Posterior cingulate gyrus (tissue), 11 donors: ENCODE data around the gene PATZ1.
A peak's percentile ranks its signal among the peaks of the same experiment; 100 is the strongest.
"Not testable (repeated sequence)": the region's sequence is repeated elsewhere in the genome, so short reads cannot be mapped to it uniquely, and the experiment has no call there.

Source experiments
- DNase-seq, 10 donors: peaks; one replicate each; pipeline versions ENCODE4 v3.0.0 to v3.0.0-alpha.2; 2020 to 2021; ENCODE audit warnings: mixed read lengths in 3 of 10
- intact Hi-C: fragments of 100-400 bp; cut with DNase I; formaldehyde crosslinking; loops from one replicate; pipeline ENCODE4 v1.15.1; 2023

The PATZ1 gene

DNA sequence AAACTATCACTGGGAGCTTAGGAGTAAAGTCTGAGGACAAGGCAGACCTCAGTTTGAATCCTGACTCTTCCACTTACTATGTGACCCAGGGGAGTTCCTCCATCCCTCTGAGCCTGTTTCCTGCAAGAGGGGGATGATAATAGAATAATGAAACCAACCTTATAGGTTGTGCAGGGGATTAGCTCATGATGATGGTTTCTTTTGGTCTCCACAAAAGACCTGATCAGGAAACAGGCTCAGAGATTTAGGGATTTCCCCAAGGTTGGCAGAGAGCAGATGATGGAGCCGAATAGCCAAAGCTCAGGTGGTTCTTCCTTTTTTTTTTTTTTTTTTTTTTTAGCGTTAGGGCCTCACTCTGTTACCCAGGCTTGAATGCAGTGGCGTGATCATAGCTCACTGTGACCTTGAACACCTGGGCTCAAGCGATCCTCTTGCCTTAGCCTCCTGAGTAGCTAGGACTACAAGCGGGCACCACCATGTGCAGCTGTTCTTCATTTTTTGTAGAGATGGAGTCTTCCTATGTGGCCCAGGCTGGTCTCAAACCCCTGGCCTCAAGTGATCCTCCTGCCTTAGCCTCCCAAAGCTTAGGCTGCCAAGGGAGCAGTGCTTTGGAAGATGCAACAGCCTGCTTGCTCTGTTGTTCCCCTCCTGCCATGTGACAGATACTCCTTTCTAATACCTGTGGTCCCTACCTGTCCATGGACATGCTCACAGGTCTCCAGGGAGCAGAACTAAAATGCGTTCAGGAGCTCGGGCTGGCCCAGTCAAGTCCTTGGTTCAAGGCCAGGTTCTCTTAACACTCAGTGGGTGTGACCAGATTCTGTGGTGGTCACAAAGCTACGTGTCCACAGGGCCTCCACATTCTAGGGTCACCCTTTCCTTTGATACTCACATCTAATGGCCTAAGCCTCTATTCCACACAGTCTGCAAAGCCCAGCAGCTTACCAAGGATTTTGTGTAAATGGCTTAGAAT is 22.3 kb downstream of the PATZ1 start:
- intact Hi-C loops = no loop called here
- no peak for DNase-seq

DNA sequence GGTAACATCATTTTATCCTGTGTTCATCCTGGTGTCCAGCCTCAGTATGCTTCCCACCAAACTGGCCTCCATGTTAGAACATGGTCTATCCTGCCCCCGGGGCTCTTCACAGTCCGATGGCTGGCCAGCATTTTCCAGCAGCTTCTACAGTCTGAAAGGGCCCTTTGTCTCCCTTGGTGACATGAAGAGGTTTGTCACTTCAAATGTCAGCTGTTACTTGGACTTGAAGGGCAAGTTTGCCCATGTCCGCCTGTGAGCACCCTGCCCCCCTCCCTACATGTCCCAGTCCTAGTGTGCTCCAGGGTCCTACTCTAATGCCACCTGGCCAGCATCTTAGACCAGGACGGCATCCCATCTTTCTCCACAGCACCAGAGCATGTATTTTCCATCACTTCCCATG is 24.7 kb downstream of the PATZ1 start:
- intact Hi-C loops = no loop called here
- DNase-seq = peak in 2 of 10 donors; percentile 59 to 85

DNA sequence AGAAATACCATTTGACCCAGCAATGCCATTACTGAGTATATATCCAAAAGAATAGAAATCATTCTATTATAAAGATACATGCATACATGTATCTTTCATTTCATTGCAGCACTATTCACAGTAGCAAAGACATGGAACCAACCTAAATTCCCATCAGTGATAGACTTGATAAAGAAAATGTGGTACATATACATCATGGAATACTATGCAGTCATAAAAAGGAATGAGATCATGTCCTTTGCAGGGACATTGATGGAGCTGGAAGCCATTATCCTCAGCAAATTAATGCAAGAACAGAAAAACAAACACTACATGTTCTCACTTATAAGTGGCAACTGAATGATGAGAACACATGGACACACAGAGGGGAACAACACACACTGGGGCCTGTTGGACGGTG is 31.9 kb downstream of the PATZ1 start:
- DNase-seq, intact Hi-C loops: not testable (repeated sequence)

DNA sequence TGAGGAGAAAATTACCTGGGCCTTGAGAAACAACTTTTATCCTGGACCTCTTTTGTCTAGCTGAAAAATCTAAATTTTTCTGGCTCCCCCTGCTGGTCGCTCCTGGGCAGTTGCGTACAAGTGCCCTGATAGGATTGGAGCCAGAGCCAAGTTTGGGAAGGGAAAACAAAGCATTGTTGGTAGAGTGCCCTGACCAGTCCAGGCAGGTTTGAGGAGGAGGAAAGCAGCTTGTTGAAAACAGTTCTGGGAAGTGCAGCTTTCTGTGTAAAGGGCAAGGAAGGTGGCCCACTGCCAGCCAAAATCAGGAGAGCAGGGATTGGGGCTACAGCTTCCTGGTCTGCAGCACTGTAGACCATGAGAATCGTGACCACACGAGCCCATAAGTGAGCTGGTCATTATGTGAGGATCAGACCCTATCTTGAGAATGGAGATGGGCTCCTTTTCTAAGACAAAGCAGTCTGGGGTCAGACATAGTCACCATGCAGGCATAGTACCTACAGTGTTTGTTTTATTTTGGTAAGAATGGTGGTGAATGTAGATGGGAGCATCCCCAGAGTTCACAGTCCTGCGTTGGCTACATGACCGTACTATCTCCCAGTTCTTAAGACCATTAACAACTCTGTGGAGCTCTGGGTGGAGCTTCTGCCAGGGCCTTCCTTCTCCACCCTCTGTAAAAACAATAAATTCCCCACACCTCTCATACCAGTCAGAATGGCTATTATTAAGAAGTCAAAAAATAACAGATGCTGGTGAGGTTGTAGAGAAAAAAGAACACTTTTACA is 32.6 kb downstream of the PATZ1 start:
- intact Hi-C loops = no loop called here

DNA sequence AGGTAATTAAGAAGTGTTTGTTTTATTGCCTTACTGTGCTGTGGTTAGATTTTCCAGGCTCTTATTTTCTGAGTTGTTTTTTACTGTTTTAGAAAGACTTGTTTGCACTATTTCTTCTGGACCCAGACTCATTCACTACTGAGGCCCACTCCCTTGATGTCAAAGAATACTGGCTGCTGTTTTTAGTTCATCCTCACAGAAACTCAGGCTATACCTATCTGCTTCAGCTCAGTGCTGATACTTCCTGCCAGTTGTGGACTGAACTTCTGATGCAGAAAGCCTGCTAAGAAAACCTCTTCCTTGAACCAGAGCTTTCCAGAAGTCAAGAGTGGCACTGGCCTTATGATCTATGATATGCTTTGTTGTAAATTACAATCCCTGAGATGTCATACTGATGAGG is 38.0 kb downstream of the PATZ1 start:
- intact Hi-C loops = no loop called here
- no peak for DNase-seq

More for the DNA sequence above, 32.6 kb downstream of the PATZ1 start:
- DNase-seq = peak in 7 of 10 donors; percentile 50 to 94 (median 74)

DNA sequence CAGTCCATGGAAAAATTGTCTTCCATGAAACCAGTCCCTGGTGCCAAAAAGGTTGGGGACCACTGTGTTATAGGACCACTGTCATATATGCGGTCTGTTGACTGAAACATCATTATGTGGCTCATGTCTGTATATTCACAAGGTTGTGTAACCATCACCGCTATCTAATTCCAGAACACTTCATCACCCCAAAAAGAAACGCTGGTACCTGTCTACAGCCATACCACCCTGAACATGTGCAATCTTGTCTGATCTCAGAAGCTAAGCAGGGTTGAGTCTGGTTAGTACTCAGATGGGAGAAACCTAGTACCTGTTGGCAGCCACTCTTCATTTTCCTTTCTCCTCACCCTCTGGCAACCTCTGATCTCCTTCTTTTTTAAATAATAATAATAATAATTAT is 41.0 kb downstream of the PATZ1 start:
- intact Hi-C loops = no loop called here
- no peak for DNase-seq

DNA sequence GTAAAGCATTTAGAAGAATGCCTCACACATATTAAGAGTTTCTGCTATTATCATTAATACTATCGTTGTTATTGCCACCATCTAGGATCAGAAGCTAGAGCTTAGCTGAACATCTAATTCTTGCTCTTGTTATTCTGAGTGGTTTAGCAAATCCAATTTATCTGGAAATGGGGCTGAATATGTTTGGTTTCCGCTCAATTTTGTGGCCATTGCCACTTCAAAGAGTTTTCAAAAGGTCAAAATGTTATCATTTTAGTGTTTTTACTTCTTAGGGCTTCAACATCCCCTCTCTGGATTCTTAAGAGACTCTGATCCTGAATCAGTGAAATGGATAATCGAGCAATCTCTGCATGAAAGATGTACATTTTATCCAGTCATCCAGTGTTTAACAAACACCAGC is 43.6 kb downstream of the PATZ1 start:
- intact Hi-C loops = no loop called here
- no peak for DNase-seq

DNA sequence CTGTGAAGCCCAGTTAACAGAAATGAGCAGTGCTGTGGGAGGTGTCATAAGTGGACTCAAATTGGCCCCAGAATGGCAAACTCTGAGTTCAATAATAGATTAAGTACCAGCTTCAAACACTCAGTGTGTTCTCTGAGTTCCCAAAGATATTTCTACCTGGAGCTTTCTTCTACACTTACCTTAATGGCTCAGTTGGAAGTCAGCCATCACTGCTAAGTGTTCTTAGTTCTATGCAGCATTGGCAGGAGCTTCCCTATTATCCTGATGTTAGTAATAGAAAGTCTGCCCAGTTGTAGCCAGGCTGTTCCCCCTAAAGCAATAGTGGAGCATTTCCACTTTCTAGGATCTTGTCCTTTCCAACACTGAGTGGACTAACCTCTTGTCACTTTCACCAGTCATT is 44.1 kb downstream of the PATZ1 start:
- intact Hi-C loops = no loop called here
- no peak for DNase-seq

DNA sequence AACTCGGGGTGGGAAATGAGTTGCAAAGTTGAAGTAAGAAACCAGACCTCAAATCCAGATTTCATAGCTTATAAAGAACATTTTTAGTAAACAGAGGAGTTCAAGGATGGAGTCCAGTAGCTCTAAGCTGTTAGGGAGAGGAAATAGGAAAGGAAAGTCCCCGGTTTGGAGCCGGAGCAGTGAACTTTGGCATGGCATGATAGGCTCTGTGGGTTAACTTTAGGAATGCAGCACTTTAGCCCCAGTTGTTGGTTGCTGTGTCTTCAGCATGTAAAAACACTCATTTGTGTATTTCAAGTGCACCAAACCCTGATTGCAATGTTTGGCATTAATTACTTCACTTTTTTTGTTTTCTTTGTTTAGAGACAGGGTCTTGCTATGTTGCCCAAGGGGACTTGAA is 45.2 kb downstream of the PATZ1 start:
- intact Hi-C loops = no loop called here
- no peak for DNase-seq

DNA sequence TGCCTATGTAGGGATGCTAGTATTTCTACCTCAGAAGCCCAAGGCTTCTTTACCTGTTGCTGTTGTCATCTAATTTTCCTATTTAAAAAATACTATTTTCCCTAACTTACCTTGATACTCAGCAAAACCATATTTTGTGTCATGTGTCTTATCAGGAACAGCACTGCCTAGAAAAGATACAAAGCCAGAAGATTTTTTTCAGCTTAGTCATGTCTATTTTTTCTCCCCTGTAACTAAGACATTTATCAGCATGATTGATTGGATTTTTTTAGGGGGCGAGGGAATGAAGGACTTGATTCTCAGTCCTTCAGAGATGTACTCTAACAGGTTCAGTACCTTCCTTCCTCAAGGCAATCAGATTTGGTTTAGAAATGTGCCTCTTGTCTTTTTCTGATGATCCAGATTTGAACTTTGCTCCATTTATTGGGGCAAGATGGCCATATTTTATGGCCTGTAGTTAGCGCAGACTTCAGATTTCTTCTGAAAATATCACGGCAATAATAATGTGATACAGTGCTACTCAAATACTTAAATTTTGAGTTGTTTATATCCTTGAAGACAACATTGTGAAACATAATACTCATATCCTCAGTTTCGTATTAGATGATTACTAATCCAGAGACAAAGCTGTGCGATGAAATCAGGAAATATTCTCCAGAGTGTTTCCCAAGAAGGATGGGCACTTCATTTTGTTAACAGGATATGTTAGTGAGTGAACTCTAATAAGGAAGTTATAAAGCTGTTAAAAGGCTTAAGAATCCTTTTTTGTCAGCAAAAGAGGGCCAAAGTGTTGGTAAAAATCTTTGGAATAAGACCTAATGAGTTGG is 50.1 kb downstream of the PATZ1 start:
- intact Hi-C loops = no loop called here
- no peak for DNase-seq

DNA sequence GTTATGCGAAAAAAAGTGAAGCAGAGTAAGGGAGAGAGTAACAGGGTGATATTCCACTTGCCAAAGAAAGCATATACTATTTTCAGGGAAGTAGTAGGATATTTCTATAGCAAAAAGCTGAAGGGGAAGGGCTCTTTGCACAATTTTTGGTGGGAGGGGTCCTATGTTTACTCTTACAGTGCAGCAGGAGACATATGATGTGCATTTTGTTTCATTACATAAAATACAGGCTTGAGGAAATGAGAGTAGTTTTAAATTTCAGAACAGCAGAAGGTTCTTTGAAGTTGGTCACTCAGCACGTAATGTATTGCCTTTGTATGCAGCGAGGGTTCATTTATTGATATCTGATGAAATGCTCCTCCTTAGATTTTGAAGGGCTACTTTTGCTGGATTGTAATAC is 50.8 kb downstream of the PATZ1 start:
- intact Hi-C loops = no loop called here
- DNase-seq = no peak

DNA sequence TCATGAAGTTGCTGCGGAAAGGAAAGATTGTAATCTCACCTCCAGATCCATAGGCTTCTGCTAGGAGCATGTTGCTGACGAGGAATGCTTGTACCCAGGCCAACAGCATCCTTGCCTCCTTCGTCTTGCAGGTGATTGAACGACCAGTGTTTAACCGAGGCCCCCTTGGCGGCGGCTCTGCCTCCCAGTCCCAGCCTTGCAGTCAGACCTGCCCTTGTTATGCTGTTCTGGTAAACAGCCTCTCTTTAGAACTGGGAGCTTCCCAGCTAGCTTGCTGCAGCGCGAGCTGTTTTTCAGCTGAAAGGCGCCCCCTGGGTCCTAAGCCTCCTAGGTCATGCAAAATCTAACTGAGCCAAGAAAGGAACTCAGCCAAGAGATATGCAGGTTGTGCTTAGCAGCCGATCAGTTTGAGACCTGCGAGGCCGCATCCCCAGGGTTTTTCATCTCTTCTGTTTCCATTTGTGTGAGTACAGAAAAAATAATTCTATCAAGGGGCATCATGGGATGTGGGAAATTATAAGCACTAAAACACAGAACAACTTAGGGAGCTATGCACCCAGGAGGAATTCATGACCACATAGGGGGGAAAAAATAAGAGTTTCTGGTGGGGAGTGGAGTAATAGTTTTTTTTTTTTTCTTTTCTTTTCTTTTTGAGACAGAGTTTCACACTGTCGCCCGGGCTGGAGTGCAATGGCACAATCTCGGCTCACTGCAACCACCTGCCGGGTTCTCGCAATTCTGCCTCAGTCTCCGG is 53.7 kb downstream of the PATZ1 start, which contains the start of gene PIK3IP1:
TSS of gene PIK3IP1 (minus strand) at position 253 of the 754 bp plus-strand sequence. CDS start at position 109, 144 bp downstream.
- DNase-seq = peak; percentile 83 to 98 (median 91)
- intact Hi-C loops = loop anchor here (5.0 kb wide), 1 partner anchor 325 kb away; the partner anchor contains the start of genes MORC2 and TUG1

DNA sequence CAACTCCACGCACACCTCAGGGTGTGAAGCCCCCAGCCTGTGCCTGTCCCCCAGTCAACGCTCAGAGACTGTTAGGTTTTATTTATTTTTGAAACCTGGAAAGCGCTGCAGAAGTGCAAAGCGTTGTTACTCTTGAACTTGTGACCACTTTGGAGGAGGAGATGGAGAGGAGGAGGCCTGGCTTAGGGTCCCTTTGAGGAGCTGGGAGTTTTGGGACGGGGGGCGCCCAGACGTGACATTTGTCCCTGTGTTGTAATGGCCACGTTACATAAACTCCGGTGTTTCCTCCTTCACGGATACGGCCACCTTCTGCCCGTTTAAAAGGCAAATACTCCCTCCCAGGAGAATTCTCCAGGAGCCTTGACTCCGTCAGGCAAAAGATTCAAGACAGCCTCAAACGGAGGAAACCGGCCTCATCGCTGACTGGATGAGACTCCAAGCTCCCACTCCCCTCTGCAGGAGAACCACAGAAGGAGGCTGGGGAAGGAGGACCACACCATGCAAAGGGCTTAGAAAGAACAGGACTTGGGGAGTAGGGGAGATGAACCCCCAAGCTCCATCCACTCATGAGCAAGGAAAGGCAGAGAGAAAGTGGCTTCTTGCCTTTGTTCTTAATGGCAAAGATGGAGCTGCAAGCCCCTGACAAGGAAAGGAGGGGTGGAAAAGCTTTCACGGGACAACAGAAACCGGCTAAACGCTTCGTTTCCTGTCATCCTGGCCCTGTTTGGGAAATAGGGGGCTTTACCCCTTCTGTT is 54.5 kb downstream of the PATZ1 start:
- DNase-seq = peak in 3 of 10 donors; percentile 24 to 35 (median 27)
- intact Hi-C loops = loop anchor here (2.0 to 5.0 kb wide), 2 partner anchors 55 to 324 kb away; partner anchors contain the start of genes MORC2, PATZ1 and TUG1

DNA sequence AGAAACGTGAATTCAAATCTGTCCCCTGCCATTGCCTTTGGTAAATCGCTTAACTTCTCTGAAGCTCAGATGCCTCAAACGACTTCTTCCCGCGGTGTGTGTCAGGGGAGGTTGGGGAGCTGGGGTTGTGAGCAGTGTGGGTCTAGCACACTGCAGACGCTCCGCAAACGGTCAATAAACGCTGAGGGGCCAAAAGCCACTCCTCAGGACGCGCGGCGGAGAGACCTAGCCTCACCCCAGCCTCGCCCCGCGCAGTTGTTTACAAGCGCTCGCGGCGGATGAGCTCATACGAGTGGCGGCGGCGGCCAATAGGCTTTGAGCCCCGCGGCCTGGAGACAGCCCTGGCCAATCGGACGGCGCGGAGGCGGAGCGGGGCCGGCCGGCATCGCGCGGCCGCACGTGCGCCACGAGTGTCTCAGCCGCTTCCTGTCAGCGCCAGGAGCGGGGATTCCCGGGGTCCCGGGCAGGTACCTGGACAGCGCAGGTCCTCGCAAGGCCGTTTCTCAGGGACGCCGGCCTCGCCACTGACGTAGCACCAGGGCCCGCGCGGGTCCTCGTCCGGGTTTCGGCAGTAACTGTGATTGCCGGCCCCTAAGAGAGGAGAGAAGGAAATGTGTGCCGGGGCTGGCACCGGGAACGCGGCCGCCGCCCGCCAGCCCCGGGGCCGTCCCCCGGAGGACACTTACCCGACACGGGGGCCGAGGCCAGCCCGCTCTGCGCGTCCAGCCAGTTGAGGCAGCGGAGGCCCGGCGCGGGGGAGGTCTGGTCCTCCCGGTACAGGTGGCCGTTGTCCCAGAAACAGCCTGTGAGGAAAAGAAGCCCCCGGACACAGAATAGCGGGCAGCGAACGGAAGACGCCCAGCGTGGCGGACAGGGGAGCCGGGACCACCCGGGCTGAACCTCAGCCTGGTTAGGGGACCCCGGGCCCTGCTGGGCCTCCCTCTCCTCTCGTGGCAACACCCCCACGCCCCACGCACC is 55.4 kb downstream of the PATZ1 start:
- intact Hi-C loops = loop anchor here (2.0 to 5.0 kb wide), 2 partner anchors 56 to 323 kb away; partner anchors contain the start of genes MORC2, PATZ1 and TUG1

DNA sequence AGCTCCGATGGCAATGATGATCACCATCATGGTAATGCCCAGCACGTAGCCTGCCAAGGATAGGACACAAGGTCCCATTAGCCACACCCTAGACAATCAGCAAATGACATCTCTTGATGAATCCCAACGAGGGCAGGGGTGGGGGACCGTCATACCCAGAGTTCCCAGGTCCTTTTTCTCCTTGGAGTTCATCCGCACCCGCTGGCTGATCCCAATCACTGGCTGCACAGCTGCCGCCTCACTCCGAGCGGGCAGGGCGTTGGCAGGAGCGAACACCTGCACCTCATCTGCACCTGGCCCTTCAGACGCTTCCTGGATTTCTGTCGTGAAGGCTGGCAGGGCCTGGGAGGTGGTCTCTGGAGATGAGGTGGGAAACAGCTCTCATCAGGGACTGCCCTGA is 56.8 kb downstream of the PATZ1 start:
- intact Hi-C loops = no loop called here
- DNase-seq = no peak

More for the DNA sequence above, 55.4 kb downstream of the PATZ1 start:
- peak; percentile 92 to 99 (median 96) for DNase-seq

DNA sequence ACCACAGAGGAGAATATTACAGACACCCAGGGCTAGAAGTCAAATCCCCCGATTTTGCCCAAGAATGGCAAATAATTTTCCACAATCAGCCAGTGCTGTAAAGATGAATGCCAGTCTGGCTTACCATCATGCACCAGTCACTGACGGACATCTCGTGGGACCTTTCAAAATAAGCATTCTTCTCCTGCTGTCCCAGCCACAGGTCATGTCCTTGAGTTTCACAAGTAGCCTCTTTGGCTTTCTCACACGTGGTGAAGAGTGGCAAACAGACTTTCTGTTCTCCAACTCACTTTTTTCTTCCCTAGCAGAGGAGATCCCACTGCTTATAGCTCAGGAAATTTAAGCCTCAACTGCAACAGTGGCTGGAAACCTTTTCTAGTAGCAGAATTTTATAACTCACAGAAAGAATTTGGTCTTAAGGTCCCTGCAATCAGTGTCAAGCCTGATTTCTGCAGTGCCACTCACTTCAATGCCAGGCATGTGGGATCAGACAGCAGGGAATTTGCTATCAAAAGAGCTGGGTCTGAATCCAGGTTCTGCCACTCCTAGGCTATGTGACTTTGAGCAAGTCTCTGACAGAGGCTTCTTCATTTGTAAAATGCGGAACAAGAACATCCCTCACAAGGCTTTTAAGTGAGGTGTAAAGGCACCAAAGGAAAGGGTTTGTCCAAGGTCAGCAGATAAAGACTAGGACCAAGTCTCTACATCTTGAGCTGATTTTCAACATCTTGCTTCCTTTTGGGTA is 57.5 kb downstream of the PATZ1 start:
- intact Hi-C loops = no loop called here

More for the DNA sequence above, 57.5 kb downstream of the PATZ1 start:
- DNase-seq = no peak
